GM18499 (cell line): ENCODE data around the gene CUL1.

Experiments used
- ATAC-seq: cut with Tn5 transposase; IDR thresholded peaks from one replicate; pipeline ENCODE4 v1.9.1; 2021; ENCODE audit warnings: moderate number of reproducible peaks; ENCODE audit not compliant: insufficient read depth, unreplicated experiment

Gene CUL1

DNA sequence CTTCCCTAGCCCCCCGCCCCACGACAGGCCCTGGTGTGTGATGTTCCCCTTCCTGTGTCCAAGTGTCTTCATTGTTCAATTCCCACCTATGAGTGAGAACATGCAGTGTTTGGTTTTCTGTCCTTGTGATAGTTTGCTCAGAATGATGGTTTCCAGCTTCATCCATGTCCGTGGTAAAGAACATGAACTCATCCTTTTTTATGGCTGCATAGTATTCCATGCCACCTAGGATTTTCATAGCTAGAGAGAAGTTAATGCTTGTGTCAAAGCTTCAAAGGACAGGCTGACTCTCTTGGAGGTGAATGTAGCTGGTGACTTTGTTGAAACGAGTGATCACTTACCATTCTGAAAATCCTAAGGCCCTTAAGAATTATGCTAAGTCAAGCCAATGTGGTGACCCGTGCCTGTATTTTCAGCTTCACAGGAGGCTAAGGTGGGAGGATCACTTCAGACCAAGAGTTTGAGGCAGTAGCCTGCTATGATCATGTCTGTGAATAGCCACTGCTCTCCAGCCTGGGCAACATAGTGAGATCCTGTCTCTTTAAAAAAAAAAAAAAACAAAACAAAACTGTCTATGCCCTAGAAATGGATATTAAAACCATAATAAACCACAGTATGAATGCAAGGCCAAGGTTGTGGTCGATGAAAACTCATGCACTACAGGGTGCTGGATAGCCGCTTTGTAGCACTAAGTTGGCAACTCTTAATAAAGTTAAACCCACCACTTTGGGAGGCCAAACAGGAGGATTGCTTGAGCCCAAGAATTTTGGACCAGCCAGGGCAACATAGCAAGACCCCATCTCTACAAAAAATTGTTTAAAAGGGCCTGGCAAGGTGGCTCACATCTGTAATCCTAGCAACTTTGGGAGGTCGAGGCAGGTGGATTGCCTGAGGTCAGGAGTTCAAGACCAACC lies 52.0 kb downstream of the CUL1 start:
- no peak for ATAC-seq

- ATAC-seq, result no peak
These were observed 54.5 kb downstream of the CUL1 start for GRCh38 chr7:148753224-148753623.

- ATAC-seq, result no peak
These were observed 56.2 kb downstream of the CUL1 start for GRCh38 chr7:148754912-148755311.

GRCh38 chr7:148761499-148762278 lies 63.0 kb downstream of the CUL1 start:
- no peak for ATAC-seq

DNA sequence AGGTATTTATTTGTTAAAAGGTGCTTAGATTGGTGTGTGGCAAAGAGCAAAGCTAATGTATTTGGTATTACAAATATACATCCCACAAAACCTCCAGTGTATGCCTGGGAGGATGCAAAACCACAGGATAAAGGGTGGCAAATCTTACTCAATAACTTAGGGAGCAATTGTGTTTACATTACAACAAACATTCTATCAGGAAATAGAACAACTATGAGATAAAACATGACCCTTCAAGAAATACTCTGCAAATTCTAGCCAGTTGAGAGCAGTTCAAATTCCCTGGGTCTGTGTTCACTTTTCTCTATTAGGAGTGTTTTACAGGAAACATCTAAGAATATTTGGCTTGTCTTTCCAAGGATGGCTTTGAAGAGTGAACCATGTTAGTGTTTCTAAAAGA lies 64.9 kb downstream of the CUL1 start:
- ATAC-seq, result no peak

DNA sequence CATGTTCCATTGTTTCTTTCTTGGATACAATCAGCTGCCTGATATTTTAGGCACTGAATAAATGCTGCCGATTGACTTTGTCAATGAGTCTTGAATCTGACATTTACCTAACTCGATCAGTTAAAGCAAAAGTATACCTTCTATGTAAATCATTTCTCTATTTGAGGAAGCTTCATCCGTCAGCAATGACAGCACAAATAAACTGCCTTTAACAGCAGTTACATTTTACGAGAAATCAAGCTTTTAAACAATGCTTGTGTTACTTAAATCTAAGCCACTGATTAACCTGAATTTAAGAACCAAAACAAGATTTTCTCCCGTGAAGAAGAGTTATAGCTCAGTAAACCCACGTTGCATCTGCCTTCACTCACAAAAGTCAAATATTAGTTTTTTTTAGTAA lies 71.3 kb downstream of the CUL1 start:
- ATAC-seq, result no peak

- ATAC-seq, result no peak
These were observed 73.8 kb downstream of the CUL1 start for GRCh38 chr7:148772297-148773089.

DNA sequence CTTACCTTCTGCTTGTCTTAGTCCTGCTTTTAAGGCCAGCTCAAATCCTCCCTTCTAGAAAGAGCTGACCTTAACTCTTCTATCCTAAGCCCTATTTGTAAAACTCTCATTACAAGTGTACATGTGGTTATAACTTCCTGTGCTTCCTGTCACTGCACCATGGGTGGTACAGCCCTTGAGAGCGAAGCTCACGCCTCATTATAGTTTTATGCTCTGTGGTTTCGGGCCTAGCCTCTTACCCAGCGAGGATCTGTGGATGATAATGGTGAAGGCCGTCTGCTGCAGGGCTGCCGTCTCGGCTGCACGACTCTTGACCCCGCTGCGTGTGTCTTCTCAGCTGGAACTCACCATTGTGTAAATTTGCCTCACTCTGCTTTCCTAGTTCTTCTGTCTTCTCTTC lies 74.6 kb downstream of the CUL1 start:
- no peak for ATAC-seq

GRCh38 chr7:148774471-148774870 lies 75.8 kb downstream of the CUL1 start:
- no peak for ATAC-seq

- ATAC-seq, result no peak
These were observed 84.2 kb downstream of the CUL1 start for GRCh38 chr7:148782757-148783456.

DNA sequence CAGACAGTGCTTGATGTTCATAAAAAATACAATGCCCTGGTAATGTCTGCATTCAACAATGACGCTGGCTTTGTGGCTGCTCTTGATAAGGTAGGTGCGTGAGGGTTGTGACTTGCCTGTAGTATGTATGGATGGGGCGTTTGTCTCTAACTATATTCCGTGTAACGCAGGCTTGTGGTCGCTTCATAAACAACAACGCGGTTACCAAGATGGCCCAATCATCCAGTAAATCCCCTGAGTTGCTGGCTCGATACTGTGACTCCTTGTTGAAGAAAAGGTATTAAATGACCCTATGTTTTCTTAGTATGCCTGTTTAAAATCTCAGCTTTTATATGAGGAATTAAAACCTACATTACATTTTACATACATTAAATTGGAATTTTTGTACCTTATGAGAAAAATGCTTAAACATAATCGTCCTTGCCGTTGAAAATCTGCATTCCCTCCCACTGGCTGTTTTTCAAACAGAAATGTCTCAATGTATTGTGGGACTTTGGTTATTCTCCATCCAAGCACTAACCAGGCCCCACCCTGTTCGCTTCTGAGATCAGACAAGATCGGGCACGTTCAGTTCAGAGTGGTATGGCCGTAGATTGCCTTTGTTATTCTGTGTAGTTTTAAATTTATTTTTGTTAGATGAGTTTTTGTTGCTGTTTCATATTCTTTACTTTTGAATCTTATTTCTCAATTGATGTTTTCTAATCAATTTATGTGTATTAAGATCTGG lies 85.3 kb downstream of the CUL1 start:
- no peak for ATAC-seq

DNA sequence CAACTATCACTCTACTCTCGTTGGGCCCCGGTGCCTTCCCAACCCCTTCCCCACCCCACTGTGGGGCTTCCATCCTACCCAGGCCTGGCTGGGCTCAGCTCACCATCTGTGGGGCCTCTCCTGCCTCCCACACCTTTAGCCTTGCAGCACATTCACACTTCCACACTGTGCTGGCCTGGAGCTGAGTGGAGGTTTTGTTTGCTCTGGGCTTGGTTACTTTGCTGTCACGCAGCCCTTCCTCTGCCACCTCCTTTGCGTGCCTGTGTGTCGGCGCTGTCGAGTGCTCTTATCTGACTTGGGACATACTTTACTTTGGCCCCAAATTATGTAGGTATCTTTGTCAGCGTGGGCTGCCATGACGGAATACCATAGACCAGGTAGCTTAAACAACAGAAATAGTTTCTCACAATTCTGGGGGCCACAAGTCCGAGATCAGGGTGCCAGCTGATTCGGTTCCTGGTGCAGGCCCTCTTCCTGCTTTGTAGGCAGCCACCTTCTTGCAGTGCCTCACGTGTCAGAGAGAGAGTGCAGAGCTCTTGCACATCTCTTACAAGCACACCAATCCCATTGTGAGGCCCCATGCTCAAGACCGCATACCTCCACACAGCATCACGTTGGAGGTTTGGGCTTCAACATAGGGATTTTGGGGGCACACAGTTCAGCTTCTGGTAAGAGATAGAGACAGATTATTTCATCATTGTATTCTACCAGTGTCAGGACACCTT lies 89.0 kb downstream of the CUL1 start:
- no peak for ATAC-seq

GRCh38 chr7:148789220-148789619 lies 90.5 kb downstream of the CUL1 start:
- ATAC-seq, result no peak

GRCh38 chr7:148790131-148790726 lies 91.5 kb downstream of the CUL1 start:
- no peak for ATAC-seq

GRCh38 chr7:148790850-148791249 lies 92.1 kb downstream of the CUL1 start:
- no peak for ATAC-seq

GRCh38 chr7:148791546-148791945 lies 92.8 kb downstream of the CUL1 start:
- ATAC-seq, result no peak

DNA sequence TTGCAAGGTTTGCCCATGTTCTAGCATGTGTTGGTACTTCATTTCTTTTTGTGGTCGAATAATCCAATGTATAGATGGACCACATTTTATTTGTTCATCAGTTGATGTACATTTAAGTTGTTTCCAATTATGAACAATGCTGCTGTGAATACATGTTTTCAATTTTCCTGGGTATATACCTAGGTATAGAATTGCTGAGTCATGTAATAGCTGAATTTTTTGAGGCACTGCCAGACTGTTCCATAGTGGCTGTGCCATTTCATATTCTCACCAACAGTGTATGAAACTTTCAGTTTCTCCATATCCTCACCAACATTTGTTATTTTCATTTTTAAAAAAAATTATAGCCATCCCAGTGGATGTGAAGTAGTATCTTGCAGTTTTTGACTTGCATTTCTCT lies 94.9 kb downstream of the CUL1 start:
- ATAC-seq, result no peak

GRCh38 chr7:148794476-148794875 lies 95.8 kb downstream of the CUL1 start:
- no peak for ATAC-seq
